PC-3 (cell line): Measurements from ENCODE around the gene BZW2.

ENCODE experiments used
- CTCF ChIP-seq: fragments of 300-600 bp; sonication (generic); conservative IDR thresholded peaks from 2 replicates; pipeline ENCODE4 v1.5.1; 2017; ENCODE audit warnings: antibody characterized with exemption, low read depth, mild to moderate bottlenecking, low read length
- EZH2 ChIP-seq: fragments of 300-600 bp; sonication (generic); IDR thresholded peaks from one replicate; pipeline ENCODE4 v1.6.1; 2017; ENCODE audit warnings: antibody characterized with exemption, mild to moderate bottlenecking, low read length; ENCODE audit not compliant: unreplicated experiment
- EZH2phosphoT487 ChIP-seq: fragments of 300-600 bp; sonication (generic); IDR thresholded peaks from 2 replicates; pipeline ENCODE4 v1.6.1; 2018; ENCODE audit warnings: mild to moderate bottlenecking, antibody characterized with exemption, low read length, borderline replicate concordance

GRCh38 chr7:16649196-16649595, 3.2 kb downstream of the BZW2 start:
- no peak for TF ChIP-seq EZH2phosphoT487
- no peak for TF ChIP-seq EZH2
- TF ChIP-seq CTCF, result no peak
